Lung (tissue), 16 donors: Measurements from ENCODE around the gene ALK. TPM values are rescaled to one million over a fixed set of nuclear protein-coding genes. Genes with fewer than 3 reads are reported as not detected.

ENCODE experiments used
- ATAC-seq: fragments of 200-7000 bp; cut with Tn5 transposase; one replicate; pipeline ENCODE4 v1.9.1; 2020; ENCODE audit warnings: moderate number of reproducible peaks; ENCODE audit not compliant: insufficient read depth, low FRiP score
- DNase-seq, 3 donors: peaks; one replicate each; pipeline ENCODE4 v3.0.0-alpha.2; 2013 to 2017
- H3K27ac ChIP-seq, 2 donors: one replicate each; pipeline ENCODE4 v1.5.1; 2013; ENCODE audit warnings: mild to moderate bottlenecking in 2 of 2, moderate library complexity in 2 of 2, control low read depth in 1 of 2, inconsistent platforms in 1 of 2, low read depth in 1 of 2, low read length in 1 of 2
- H3K27me3 ChIP-seq, 3 donors: one replicate each; pipeline ENCODE4 v1.5.1; 2013; ENCODE audit warnings: low read length in 2 of 3; ENCODE audit not compliant: control insufficient read depth in 3 of 3, insufficient read depth in 3 of 3
- H3K36me3 ChIP-seq, 4 donors: one replicate each; pipeline ENCODE4 v1.5.1; 2013; ENCODE audit warnings: low read length in 4 of 4, mild to moderate bottlenecking in 1 of 4, moderate library complexity in 1 of 4; ENCODE audit not compliant: control insufficient read depth in 4 of 4, insufficient read depth in 4 of 4
- H3K4me1 ChIP-seq, 5 donors: one replicate each; pipeline ENCODE4 v1.5.1; 2013; ENCODE audit warnings: low read length in 5 of 5, mild to moderate bottlenecking in 2 of 5, moderate library complexity in 1 of 5; ENCODE audit not compliant: control insufficient read depth in 5 of 5, insufficient read depth in 5 of 5
- H3K4me3 ChIP-seq: one replicate; pipeline ENCODE4 v1.5.1; 2013; ENCODE audit warnings: mild to moderate bottlenecking, control low read depth, moderate library complexity
- H3K9ac ChIP-seq, 2 donors: one replicate each; pipeline ENCODE4 v1.5.1; 2013; ENCODE audit warnings: low read length in 2 of 2, control low read depth in 1 of 2; ENCODE audit not compliant: insufficient read depth in 1 of 2
- H3K9me3 ChIP-seq, 4 donors: one replicate each; pipeline ENCODE4 v1.5.1; 2013; ENCODE audit warnings: low read length in 3 of 4, mild to moderate bottlenecking in 1 of 4, moderate library complexity in 1 of 4; ENCODE audit not compliant: control insufficient read depth in 4 of 4, insufficient read depth in 3 of 4
- WGBS, 2 donors: extraction: QIAGEN DNeasy Blood & Tissue Kit; methylation state at CpG; one replicate each; pipeline ENCODE4 v1.1.7; 2013; 5-methylcytosine and 5-hydroxymethylcytosine counted together
- long read RNA-seq, 5 donors: transcript quantifications; one replicate each; lab custom pipeline, GENCODE V29; 2026
- polyA plus RNA-seq, 2 donors: library from polyadenylated mRNA; stranded (reverse); fragments of 200-250 nt; gene quantifications; one replicate each; pipeline ENCODE4 v1.2.1, GENCODE V29; 2013
- total RNA-seq, 2 donors: library from RNA; depleted of rRNA in 1 of 2; stranded (reverse); fragments of >200 nt in 1 of 2; gene quantifications; one replicate each; pipeline ENCODE4 v1.2.1, GENCODE V29; 2014 to 2021
- TF ChIP-seq, protein P1 (sequence below): IDR thresholded peaks from 2 replicates; pipeline ENCODE4 v1.5.1; 2012; ENCODE audit warnings: mild to moderate bottlenecking; ENCODE audit errors: control extremely low read depth, extremely low read depth
- donor health status: control.
- donor health status: control.
- donor health status: Bipolar disorder and iron deficiency.
- donor health status: healthy.
- donor health status: DM: yes; HTN: yes; CAD: no.

ALK gene
- total RNA-seq (under 1 TPM; 0.09 to 0.25 TPM), polyA plus RNA-seq (under 1 TPM in 1 of 2 donors, not detected in 1; 0.10 TPM)
- long read RNA-seq, donor 1, result 0 reads
- long read RNA-seq, donor 2, result 0 reads
- long read RNA-seq, donor 3, result 0 reads
- long read RNA-seq, donor 4, result 0 reads
- long read RNA-seq, donor 5, result 0 reads

DNA sequence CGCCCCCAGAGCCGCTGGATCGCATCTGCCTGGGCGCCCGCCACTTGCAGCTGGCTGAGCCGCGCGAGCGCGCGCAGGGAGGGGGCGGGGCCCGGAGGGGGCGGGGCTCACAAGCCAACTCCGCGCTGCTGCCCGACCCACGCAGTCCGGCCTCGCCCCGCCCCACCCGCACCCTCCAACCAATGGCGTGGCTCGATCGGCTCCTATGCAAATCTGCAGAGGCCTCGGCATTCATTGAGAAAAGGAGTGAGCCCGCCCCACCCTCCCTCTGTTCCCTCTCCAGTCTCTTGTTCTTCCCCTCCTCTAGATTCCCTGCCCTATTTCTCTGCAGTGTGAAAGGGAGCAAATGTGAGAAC is at the start of gene ALK:
Gene ALK, minus strand, starts transcription at position 27 of the 356 bp plus-strand sequence. CDS start 927 bp downstream, outside the sequence.
- 1 to 2% methylated on average over 8 to 27 of the region's 27 CpGs for WGBS, 2 donors
- Histone ChIP-seq H3K27me3 (peaks cover 9 to 33% (median 32%) of the 10 kb centered on the region in 3 donors), H3K9me3 (peaks cover 0 to 2% (median 0%) of the 10 kb centered on the region in 4 donors), H3K4me3 (no peak within 1 kb of the TSS), H3K9ac (no peak within 1 kb of the TSS), H3K4me1 (peaks cover 0 to 13% (median 5%) of the 10 kb centered on the region in 5 donors), H3K27ac (no peak within 1 kb of the TSS), H3K36me3 (no peaks in the 10 kb centered on the region)
- TF ChIP-seq, protein P1, sequence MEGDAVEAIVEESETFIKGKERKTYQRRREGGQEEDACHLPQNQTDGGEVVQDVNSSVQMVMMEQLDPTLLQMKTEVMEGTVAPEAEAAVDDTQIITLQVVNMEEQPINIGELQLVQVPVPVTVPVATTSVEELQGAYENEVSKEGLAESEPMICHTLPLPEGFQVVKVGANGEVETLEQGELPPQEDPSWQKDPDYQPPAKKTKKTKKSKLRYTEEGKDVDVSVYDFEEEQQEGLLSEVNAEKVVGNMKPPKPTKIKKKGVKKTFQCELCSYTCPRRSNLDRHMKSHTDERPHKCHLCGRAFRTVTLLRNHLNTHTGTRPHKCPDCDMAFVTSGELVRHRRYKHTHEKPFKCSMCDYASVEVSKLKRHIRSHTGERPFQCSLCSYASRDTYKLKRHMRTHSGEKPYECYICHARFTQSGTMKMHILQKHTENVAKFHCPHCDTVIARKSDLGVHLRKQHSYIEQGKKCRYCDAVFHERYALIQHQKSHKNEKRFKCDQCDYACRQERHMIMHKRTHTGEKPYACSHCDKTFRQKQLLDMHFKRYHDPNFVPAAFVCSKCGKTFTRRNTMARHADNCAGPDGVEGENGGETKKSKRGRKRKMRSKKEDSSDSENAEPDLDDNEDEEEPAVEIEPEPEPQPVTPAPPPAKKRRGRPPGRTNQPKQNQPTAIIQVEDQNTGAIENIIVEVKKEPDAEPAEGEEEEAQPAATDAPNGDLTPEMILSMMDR, result no peak
- peak; percentile 95 for ATAC-seq
- peak; percentile 76 to 87 (median 87) for DNase-seq

DNA sequence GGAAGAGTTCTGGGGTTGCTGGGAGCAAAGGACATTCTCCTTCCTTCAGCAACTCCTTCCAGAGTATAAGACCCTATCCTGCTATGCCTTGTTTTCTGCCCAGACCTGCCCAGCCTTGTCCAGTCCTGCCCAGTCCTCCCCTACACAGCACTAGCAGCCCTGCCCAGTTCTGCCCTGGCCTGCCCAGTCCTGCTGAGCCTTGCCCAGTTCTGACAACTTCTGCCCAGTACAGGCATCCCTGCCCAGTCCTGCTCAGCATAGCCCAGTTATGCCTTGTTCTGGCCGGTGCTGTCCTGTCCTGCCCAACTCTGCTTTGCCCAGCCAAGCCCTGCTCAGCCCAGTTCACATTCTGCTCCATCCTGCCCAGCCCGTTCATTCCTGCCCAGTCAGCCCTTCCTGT is 44.9 kb upstream of the ALK start:
- no peak for DNase-seq
- Histone ChIP-seq H3K4me1 (no peaks in the 10 kb centered on the region), H3K9me3 (no peaks in the 10 kb centered on the region), H3K27ac (no peak overlapping the region), H3K36me3 (no peaks in the 10 kb centered on the region), H3K9ac (no peak overlapping the region), H3K4me3 (no peak overlapping the region), H3K27me3 (no peaks in the 10 kb centered on the region)
- TF ChIP-seq, protein P1, result no peak
- ATAC-seq, result no peak
- 67 to 76% methylated on average over 2 of the region's 2 CpGs for WGBS, 2 donors

DNA sequence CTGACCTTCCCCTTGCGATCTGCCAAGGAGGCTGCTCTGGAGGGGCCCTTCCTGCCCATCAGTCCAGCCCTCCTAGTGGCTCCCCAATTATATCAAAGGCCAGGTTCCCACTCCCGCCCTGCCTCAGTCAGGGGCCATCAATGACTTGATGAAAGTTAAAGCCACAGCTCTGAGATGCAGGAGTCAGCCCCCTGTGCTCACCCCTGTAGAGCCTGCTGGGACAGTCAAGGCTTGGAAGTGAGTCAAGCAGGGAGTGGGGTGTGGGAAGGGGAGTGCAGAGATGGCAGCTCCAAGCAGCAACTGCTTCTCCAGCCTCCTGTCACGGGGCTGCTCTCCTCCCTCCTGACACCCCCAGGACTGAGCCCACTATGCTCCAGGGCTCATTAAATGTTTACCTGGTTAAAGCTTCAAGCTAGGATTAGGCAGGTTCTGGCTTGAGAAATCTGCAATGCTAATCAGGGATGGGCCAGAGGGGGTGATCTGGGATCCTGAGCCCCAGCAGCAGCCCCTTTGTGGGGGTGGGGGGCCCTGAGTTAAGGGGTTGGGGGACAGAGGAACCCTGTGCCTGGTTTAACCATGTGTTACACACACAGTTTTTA is 42.7 kb upstream of the ALK start:
- no peak overlapping the region for H3K27ac ChIP-seq
- no peak overlapping the region for H3K4me3 ChIP-seq
- H3K9ac ChIP-seq, result no peak overlapping the region
- DNase-seq (no peak), ATAC-seq (no peak)
- TF ChIP-seq, protein P1, result no peak
- no peaks in the 10 kb centered on the region for H3K27me3 ChIP-seq
- WGBS, 2 donors, result 38 to 48% methylated on average over 3 of the region's 3 CpGs
- H3K9me3 ChIP-seq, result no peaks in the 10 kb centered on the region
- no peaks in the 10 kb centered on the region for H3K4me1 ChIP-seq
- H3K36me3 ChIP-seq, result no peaks in the 10 kb centered on the region
